ENCODE data around the gene DSCAML1.

DSCAML1 gene

GRCh38 chr11:117387992-117388755 lies 408.8 kb downstream of the DSCAML1 start:
- no peak for DNase-seq

- no peak for DNase-seq
These were observed 411.1 kb downstream of the DSCAML1 start for GRCh38 chr11:117385906-117386305.

DNA sequence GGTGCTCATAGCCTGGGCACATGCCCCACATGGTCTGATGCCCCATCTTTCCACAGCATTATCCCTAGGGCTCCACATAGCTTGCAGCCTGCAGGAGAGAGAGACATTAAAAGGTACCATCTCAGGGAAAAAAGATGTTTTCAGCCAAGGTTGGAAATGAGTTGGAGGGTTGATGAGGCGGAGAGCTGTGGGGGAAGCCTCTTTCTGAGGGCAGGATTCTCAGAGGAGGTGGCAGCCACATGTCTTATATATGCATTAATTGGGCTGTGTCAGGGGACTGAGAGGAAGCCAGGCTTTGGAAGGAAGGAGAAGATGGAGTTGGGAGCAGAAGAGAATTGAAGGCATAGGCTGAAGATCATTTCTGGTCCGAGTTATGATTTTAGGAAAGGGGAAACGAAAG lies 411.5 kb downstream of the DSCAML1 start:
- DNase-seq = no peak

DNA sequence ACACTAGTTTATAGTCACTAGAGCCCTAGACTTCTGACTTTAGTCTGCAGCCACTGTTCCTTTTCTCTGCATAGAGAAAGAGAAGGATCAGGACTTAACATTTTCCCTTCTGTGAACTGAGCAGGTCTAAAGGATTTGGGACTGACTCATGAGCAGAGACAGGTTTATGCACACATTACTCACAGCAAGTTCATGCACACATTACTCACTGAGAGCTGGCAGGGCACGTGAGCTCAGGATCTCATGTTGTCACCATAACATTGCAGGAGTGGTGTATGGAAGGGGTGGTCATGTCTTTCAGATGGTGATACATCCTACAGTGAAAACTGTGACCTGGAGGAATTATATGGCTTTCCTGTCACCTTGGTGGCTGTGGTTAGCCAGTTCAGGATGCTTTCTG lies 413.0 kb downstream of the DSCAML1 start:
- no peak for DNase-seq

DNA sequence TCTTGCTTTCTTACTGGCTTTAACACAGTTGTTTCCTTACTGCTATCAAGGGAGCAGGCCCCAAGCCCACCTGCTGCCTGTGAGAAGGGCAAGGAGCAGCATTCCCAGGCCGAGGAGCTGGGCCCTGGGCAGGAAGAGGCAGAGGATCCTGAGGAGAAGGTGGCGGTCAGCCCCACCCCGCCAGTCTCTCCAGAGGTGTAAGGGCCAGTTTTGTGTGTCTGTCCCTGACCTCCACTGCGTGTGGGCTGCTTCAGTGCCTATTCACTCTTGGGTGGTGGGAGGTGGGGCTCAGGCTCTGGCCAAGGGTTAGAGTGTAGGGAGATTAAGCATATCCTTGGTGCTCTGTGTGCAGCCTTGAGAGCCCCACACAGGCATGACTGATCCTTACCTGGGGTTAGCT lies 414.3 kb downstream of the DSCAML1 start:
- no peak for DNase-seq

GRCh38 chr11:117381481-117382387 lies 415.3 kb downstream of the DSCAML1 start:
- no peak for DNase-seq

GRCh38 chr11:117380676-117381075 lies 416.3 kb downstream of the DSCAML1 start:
- DNase-seq = no peak

DNA sequence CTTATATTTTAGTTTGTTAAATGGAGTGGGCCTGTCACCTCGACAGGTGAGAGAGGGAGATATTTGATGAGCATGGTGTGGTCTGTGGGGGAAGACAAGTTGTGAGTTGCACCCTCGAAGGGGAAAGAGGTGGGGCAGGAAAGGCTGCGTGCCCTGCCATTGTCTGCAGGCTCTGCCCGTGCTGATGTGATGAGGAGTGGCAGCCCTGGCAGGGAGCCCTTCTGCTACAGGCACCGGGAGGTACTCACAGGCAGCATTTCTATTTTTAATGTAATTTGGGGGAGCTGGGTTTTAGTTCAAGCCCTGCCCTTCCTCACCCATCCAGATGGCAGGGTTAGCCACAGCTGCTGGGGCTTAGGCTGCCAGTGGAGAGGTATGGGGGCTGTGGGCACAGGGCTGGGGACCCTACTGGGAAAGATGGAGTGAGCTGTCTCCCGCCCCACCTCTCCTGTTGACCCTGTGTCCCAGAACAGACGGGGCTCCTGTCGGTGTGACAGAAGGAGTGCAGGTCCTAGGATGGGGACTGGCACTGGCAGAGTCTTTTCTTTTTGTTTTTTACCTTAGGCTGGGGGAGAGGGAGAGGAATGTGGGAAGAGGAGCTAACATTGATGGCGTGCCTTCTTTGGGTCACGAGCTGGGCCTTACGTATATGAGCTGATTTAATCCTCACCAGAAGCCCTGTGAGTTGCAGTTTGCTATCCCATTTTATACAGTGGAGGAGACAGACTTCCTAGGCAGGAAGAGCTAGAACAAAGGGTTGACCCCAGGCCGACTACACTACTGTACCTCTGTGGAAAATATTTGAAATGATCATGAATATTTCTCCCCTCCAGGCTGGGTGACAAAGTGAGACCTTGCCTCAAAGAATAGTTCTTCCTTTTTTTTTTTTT lies 417.8 kb downstream of the DSCAML1 start:
- DNase-seq = no peak
